22Rv1 (cell line): ENCODE data around the gene TUBB1.

Experiments
- H3K27ac ChIP-seq: fragments of 450-650 bp; 2 replicates; pipeline ENCODE4 v1.5.1; 2017
- CTCF ChIP-seq: fragments of 450-650 bp; IDR thresholded peaks from 2 replicates; pipeline ENCODE4 v1.5.1; 2017; ENCODE audit warnings: mild to moderate bottlenecking
- ZFX ChIP-seq: fragments of 450-650 bp; IDR thresholded peaks from 2 replicates; pipeline ENCODE4 v1.6.1; 2017; ENCODE audit warnings: antibody characterized with exemption, borderline replicate concordance

Gene TUBB1

DNA sequence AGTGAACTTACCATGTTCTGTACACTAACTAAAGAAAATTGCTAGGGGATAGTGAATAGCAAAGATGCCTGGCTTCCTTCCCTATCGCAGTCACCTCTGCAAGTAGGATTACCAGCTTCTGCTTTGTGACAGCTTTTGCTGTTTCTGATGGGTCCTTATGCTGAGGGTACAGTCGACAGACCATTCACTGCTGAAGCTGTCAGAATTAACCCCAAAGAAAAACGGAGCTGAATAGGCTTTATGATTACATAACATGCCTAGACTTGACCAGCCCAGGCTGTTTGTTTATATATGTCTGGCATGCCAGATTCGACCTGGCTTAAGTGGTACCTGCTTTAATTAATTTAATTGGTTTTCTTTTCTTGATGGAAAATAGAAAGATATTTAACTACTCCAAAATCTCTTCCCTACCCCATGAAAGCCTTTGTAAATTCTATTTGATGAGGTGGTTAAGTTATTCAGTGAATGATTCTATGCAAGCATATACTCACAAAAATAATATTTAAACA, 45.0 kb downstream of the TUBB1 start:
- H3K27ac ChIP-seq: no peak overlapping the region
- TF ChIP-seq CTCF: no peak
- TF ChIP-seq ZFX: no peak

DNA sequence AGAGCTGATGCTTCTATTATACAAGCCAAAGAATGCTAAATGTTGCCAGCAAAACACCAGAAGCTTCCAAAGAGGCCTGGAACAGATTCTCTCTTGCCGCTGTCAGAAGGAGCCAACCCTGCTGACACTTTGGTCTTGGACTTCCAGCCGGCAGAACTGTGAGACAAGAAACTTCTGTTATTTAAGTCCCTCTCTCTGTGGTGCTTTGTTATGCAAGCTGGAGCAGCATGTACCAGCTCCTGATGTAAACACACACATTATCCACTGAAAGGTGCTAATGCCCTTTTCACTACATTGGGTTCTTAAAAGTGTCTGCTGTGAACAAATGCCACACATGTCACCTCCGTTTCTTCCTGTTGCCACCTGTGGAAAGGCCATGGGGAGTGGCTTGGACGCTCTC, 49.3 kb downstream of the TUBB1 start:
- TF ChIP-seq CTCF (no peak), ZFX (no peak)
- H3K27ac ChIP-seq: no peak overlapping the region

DNA sequence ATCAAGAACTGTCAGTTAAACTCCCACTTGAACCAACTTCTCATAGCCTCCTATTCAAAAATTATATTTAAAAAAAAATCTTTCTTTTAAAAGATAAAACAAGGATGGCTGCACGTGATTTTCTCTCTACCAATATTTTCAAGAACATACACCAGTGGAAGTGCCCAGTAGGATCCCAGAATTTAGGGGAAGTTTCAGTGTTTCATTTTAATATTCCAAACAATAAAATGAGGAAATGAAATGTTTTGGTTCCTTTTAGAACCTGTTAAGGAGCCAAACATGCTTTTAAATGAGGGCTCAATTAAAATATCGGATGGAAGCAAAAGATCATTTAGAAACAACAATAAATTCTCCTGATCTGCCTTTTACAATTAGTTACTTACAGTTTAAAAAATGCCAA, 49.8 kb downstream of the TUBB1 start:
- TF ChIP-seq ZFX (no peak), CTCF (no peak)
- H3K27ac ChIP-seq: no peak overlapping the region

- TF ChIP-seq ZFX (no peak), CTCF (no peak)
Measured at GRCh38 chr20:59071216-59071615, 52.0 kb downstream of the TUBB1 start.

GRCh38 chr20:59073582-59073981, 54.4 kb downstream of the TUBB1 start:
- TF ChIP-seq CTCF (no peak), ZFX (no peak)
- H3K27ac ChIP-seq: no peak overlapping the region

More at GRCh38 chr20:59071216-59071615, 52.0 kb downstream of the TUBB1 start:
- H3K27ac ChIP-seq: no peak overlapping the region

DNA sequence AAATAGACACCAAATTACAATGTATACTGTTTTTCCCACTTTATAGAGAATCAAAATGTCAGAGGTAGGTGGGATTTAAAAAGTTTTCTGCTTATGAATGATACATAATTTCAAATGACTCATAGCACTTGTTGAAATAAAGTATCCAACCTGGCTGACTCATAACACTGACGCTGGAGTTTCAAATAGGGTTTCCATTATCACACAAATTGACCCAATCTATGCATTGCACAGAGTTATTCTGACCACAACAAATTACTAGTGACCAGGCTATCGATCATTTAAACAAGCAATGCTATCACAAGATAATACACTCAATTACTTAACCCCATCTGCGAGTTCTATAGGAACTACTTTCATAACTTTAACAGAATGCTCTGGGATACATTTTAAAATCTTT, 55.2 kb downstream of the TUBB1 start:
- no peak overlapping the region for H3K27ac ChIP-seq
- TF ChIP-seq CTCF: no peak
- no peak for TF ChIP-seq ZFX

GRCh38 chr20:59075934-59076508, 56.8 kb downstream of the TUBB1 start:
- H3K27ac ChIP-seq: no peak overlapping the region
- TF ChIP-seq CTCF: no peak
- no peak for TF ChIP-seq ZFX
